ENCODE data around the gene METTL16.

GRCh38 chr17:2445638-2446037 is 66.0 kb downstream of the METTL16 start:
- TF ChIP-seq REST (IDR thresholded peaks at IDR 0.05) (no peak), CTCF (IDR thresholded peaks at IDR 0.05; ENCODE audit: low read depth, low read length, missing input control) (no peak), RAD21 (IDR thresholded peaks at IDR 0.05) (no peak), MAX (IDR thresholded peaks at IDR 0.05) (no peak), EGR1 (IDR thresholded peaks at IDR 0.05; ENCODE audit: low read depth in 2 of 2) (no peak), YY1 (IDR thresholded peaks at IDR 0.05) (no peak), RXRA (IDR thresholded peaks at IDR 0.05) (no peak), JUND (IDR thresholded peaks at IDR 0.05) (no peak), FOXA1 (IDR thresholded peaks at IDR 0.05) (no peak), SP1 (IDR thresholded peaks at IDR 0.05) (no peak)
